Right cardiac atrium (tissue), 5 donors: ENCODE results near the gene EFCAB14. TPM values are rescaled to one million over a fixed set of nuclear protein-coding genes. Genes with fewer than 3 reads are reported as not detected.
"Not testable (repeated sequence)": the region's sequence is repeated elsewhere in the genome, so short reads cannot be mapped to it uniquely, and the experiment has no call there.

Source experiments
- ATAC-seq, 2 donors: fragments of 200-7000 bp; cut with Tn5 transposase; one replicate each; pipeline versions ENCODE4 v1.8.0 to v1.9.1; 2020; ENCODE audit warnings: moderate library complexity in 2 of 2, mild to moderate bottlenecking in 1 of 2
- DNase-seq, 3 donors: peaks; one replicate each; pipeline ENCODE4 v3.0.0-alpha.2; 2020
- H3K27ac ChIP-seq: one replicate; pipeline ENCODE4 v1.5.1; 2013; ENCODE audit warnings: mild to moderate bottlenecking, low read length, control low read depth, moderate library complexity
- H3K27me3 ChIP-seq: one replicate; pipeline ENCODE4 v1.6.1; 2013; ENCODE audit not compliant: control insufficient read depth, insufficient read depth
- H3K4me1 ChIP-seq: one replicate; pipeline ENCODE4 v1.6.1; 2013; ENCODE audit warnings: low read length; ENCODE audit not compliant: control insufficient read depth, insufficient read depth
- H3K4me3 ChIP-seq: one replicate; pipeline ENCODE4 v1.5.1; 2013; ENCODE audit warnings: low read length, control low read depth
- H3K9me3 ChIP-seq: one replicate; pipeline ENCODE4 v1.6.1; 2013; ENCODE audit warnings: low read length; ENCODE audit not compliant: control insufficient read depth
- WGBS: extraction: QIAGEN DNeasy Blood & Tissue Kit; methylation state at CpG from one replicate; pipeline ENCODE4 v1.1.7; 2013; 5-methylcytosine and 5-hydroxymethylcytosine counted together
- intact Hi-C, 4 donors: fragments of 100-400 bp; cut with DNase I; formaldehyde crosslinking; loops; one replicate each; pipeline versions ENCODE4 v1.11.0 to v1.14.0; 2022 to 2023
- polyA plus RNA-seq: library from polyadenylated mRNA; stranded (reverse); fragments of 200-250 nt; gene quantifications from one replicate; pipeline ENCODE4 v1.2.3, GENCODE V29; 2013
- total RNA-seq, 4 donors: library from RNA; stranded (reverse); fragmentation: NEBNext Ultra II Directional; extraction: Animal tissue kit (Norgen Biotek cat#: 25700); gene quantifications; one replicate each; pipeline ENCODE4 v1.2.1, GENCODE V29; 2021
- donor health status: healthy with polysubstance abuse.
- donor health status: DM: no; HTN: yes; CAD: no.
- donor health status: DM: no; HTN: no; CAD: no.
- donor health status: DM: no; HTN: yes; CAD: no; lungs with severe emphysema.
- donor health status: DM: yes; HTN: yes; CAD: no.

EFCAB14 gene
- total and polyA plus RNA-seq, 5 donors, result 21.3 to 78.3 (median 73.0) TPM

- Histone ChIP-seq H3K4me3 (no peak overlapping the region), H3K27ac (no peak overlapping the region), H3K27me3 (no peaks in the 10 kb centered on the region), H3K9me3 (no peaks in the 10 kb centered on the region), H3K4me1 (peaks cover 8% of the 10 kb centered on the region)
- ATAC-seq (no peak), DNase-seq (peak in 2 of 3 donors; percentile 39)
- intact Hi-C loops, result loop anchor here (5.0 to 10.0 kb wide), 7 partner anchors 57 to 247 kb away; partner anchors contain the start of genes ATPAF1 (in 1 of the 4) and MOB3C (in 1 of the 4)
- 49% methylated on average over 3 of the region's 3 CpGs for WGBS
Measured at GRCh38 chr1:46721686-46722205, 2.8 kb upstream of the EFCAB14 start.

GRCh38 chr1:46721204-46721603, 2.3 kb upstream of the EFCAB14 start:
- WGBS, result 91% methylated on average over 1 of the region's 1 CpG
- ATAC-seq, result no peak
- no peak overlapping the region for H3K4me3 ChIP-seq
- H3K4me1 ChIP-seq, result peaks cover 8% of the 10 kb centered on the region
- no peaks in the 10 kb centered on the region for H3K27me3 ChIP-seq
- H3K27ac ChIP-seq, result no peak overlapping the region
- no peaks in the 10 kb centered on the region for H3K9me3 ChIP-seq
- no peak for DNase-seq
- intact Hi-C loops, result loop anchor here (5.0 to 10.0 kb wide), 7 partner anchors 56 to 246 kb away; partner anchors contain the start of genes ATPAF1 (in 1 of the 4) and MOB3C (in 1 of the 4)

GRCh38 chr1:46720319-46720718, 1.4 kb upstream of the EFCAB14 start:
- H3K27ac ChIP-seq, H3K9me3 ChIP-seq, H3K4me1 ChIP-seq, H3K4me3 ChIP-seq, H3K27me3 ChIP-seq, ATAC-seq: not testable (repeated sequence)
- intact Hi-C loops, result loop anchor here (5.0 to 10.0 kb wide), 7 partner anchors 56 to 246 kb away; partner anchors contain the start of genes ATPAF1 (in 1 of the 4) and MOB3C (in 1 of the 4)
- 93% methylated on average over 8 of the region's 8 CpGs for WGBS
- DNase-seq, result peak in 2 of 3 donors; percentile 20 to 41

GRCh38 chr1:46719689-46720088, 775 bp upstream of the EFCAB14 start:
- peaks cover 8% of the 10 kb centered on the region for H3K4me1 ChIP-seq
- intact Hi-C loops, result loop anchor here (5.0 to 10.0 kb wide), 8 partner anchors 55 to 245 kb away; partner anchors contain the start of genes ATPAF1 (in 1 of the 4), KNCN (in 1 of the 4) and MOB3C (in 1 of the 4)
- DNase-seq (no peak), ATAC-seq (no peak)
- H3K4me3 ChIP-seq, result peak overlapping the region; percentile 98
- H3K9me3 ChIP-seq, result no peaks in the 10 kb centered on the region
- 15% methylated on average over 3 of the region's 3 CpGs for WGBS
- H3K27me3 ChIP-seq, result no peaks in the 10 kb centered on the region
- H3K27ac ChIP-seq, result peak overlapping the region; percentile 34

- H3K27ac ChIP-seq, result no peak overlapping the region
- ATAC-seq, result peak in 1 of 2 donors; percentile 34
- H3K4me3 ChIP-seq, result peak overlapping the region; percentile 98
- H3K27me3 ChIP-seq, result no peaks in the 10 kb centered on the region
- DNase-seq, result no peak
- no peaks in the 10 kb centered on the region for H3K9me3 ChIP-seq
- intact Hi-C loops, result loop anchor here in 1 of 4 donors (10.0 kb wide), 1 partner anchor 164 kb away; the partner anchor contains the start of gene KNCN
- 1% methylated on average over 12 of the region's 12 CpGs for WGBS
- peaks cover 8% of the 10 kb centered on the region for H3K4me1 ChIP-seq
Measured at GRCh38 chr1:46718340-46718726, 581 bp downstream of the EFCAB14 start.

- no peak for DNase-seq
- no peak for ATAC-seq
- intact Hi-C loops, result loop anchor here in 1 of 4 donors (10.0 kb wide), 1 partner anchor 163 kb away; the partner anchor contains the start of gene KNCN
- Histone ChIP-seq H3K27me3 (no peaks in the 10 kb centered on the region), H3K27ac (no peak overlapping the region), H3K9me3 (no peaks in the 10 kb centered on the region), H3K4me1 (peaks cover 8% of the 10 kb centered on the region), H3K4me3 (peak overlapping the region; percentile 98)
- 58% methylated on average over 9 of the region's 9 CpGs for WGBS
Measured at GRCh38 chr1:46717654-46718053, 1.3 kb downstream of the EFCAB14 start.

GRCh38 chr1:46714976-46715375, 3.9 kb downstream of the EFCAB14 start:
- ATAC-seq (no peak), DNase-seq (no peak)
- WGBS, result 83% methylated on average over 3 of the region's 3 CpGs
- H3K4me3 ChIP-seq, result no peak overlapping the region
- intact Hi-C loops, result loop anchor here in 1 of 4 donors (10.0 kb wide), 1 partner anchor 160 kb away; the partner anchor contains the start of gene KNCN
- no peaks in the 10 kb centered on the region for H3K27me3 ChIP-seq
- H3K27ac ChIP-seq, result no peak overlapping the region
- no peaks in the 10 kb centered on the region for H3K9me3 ChIP-seq
- peaks cover 8% of the 10 kb centered on the region for H3K4me1 ChIP-seq

- WGBS, result 96% methylated on average over 1 of the region's 1 CpG
- intact Hi-C loops, result no loop called here
- H3K4me3 ChIP-seq, result no peak overlapping the region
- ATAC-seq, result no peak
- H3K9me3 ChIP-seq, result no peaks in the 10 kb centered on the region
- H3K27ac ChIP-seq, result no peak overlapping the region
- no peaks in the 10 kb centered on the region for H3K27me3 ChIP-seq
- H3K4me1 ChIP-seq, result no peaks in the 10 kb centered on the region
- DNase-seq, result no peak
Measured at GRCh38 chr1:46708121-46708520, 10.8 kb downstream of the EFCAB14 start.

GRCh38 chr1:46705408-46705807, 13.5 kb downstream of the EFCAB14 start:
- intact Hi-C loops, result no loop called here
- no peaks in the 10 kb centered on the region for H3K4me1 ChIP-seq

GRCh38 chr1:46703927-46704641, 14.8 kb downstream of the EFCAB14 start:
- no peak for ATAC-seq
- DNase-seq, result no peak
- intact Hi-C loops, result no loop called here

More at GRCh38 chr1:46705408-46705807, 13.5 kb downstream of the EFCAB14 start:
- WGBS, result 80% methylated on average over 9 of the region's 9 CpGs
- Histone ChIP-seq H3K27ac (no peak overlapping the region), H3K4me3 (no peak overlapping the region), H3K9me3 (no peaks in the 10 kb centered on the region), H3K27me3 (no peaks in the 10 kb centered on the region)
- DNase-seq (no peak), ATAC-seq (no peak)

GRCh38 chr1:46699666-46700065, 19.2 kb downstream of the EFCAB14 start:
- no peaks in the 10 kb centered on the region for H3K9me3 ChIP-seq
- ATAC-seq (no peak), DNase-seq (no peak)
- WGBS, result 71% methylated on average over 3 of the region's 3 CpGs
- H3K27ac ChIP-seq, result no peak overlapping the region
- no peaks in the 10 kb centered on the region for H3K27me3 ChIP-seq
- no peak overlapping the region for H3K4me3 ChIP-seq
- H3K4me1 ChIP-seq, result no peaks in the 10 kb centered on the region
- intact Hi-C loops, result no loop called here

More at GRCh38 chr1:46703927-46704641, 14.8 kb downstream of the EFCAB14 start:
- Histone ChIP-seq H3K9me3 (no peaks in the 10 kb centered on the region), H3K4me3 (no peak overlapping the region), H3K4me1 (no peaks in the 10 kb centered on the region), H3K27me3 (no peaks in the 10 kb centered on the region), H3K27ac (no peak overlapping the region)
- 88% methylated on average over 3 of the region's 3 CpGs for WGBS
